Measurements from ENCODE around the gene DLX5.

DNA sequence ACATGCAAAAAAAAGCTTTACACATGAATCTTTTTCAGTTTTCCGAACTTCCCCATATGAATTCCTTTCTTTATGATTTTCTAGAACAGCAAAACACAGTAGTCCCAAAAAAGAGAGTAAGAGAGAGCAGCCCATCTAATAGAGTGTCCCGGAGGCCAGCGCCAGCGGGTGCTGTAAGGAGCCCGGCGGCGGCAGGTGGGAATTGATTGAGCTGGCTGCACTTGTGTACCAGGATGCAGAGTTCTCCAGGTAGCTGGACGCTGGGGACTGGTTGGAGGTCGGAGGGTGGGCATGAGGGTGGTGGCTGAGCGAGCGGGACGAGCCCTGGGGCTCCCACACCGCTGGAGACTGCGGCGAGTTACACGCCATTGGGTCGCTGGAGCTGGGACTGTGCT lies 4.0 kb downstream of the DLX5 start:
- TF ChIP-seq EZH2 (IDR thresholded peaks at IDR 0.05) (no peak), POLR2AphosphoS5 (IDR thresholded peaks at IDR 0.05; ENCODE audit: borderline replicate concordance, low read depth, low read length) (no peak), FOXP2 (optimal IDR thresholded peaks at IDR 0.05; ENCODE audit: control extremely low read depth, extremely low read length, insufficient read depth) (no peak)

Data from SK-N-MC (cell line).